ENCODE results near the gene RASL11A. TPM values are rescaled to one million over a fixed set of nuclear protein-coding genes. Genes with fewer than 3 reads are reported as not detected.

The RASL11A gene
- total and polyA plus RNA-seq, 10 donors = 6.7 to 37.9 (median 14.7) TPM

GRCh38 chr13:27309401-27309958 lies 38.9 kb downstream of the RASL11A start:
- no peaks in the 10 kb centered on the region for H3K36me3 ChIP-seq
- intact Hi-C loops (cut with DNase I; ENCODE audit: low total_unique reads) = no loop called here
- H3K27me3 ChIP-seq (replicated peaks in 1 of 7) = no peaks in the 10 kb centered on the region
- H3K27ac ChIP-seq = peak overlapping the region in 1 of 8 donors; percentile 16
- H3K9me3 ChIP-seq = no peaks in the 10 kb centered on the region
- WGBS, 5 donors = 71 to 80% (median 72%) methylated on average over 7 of the region's 7 CpGs
- H3K4me3 ChIP-seq = no peak overlapping the region
- TF ChIP-seq CTCF (IDR thresholded peaks at IDR 0.05 in 8 of 11, conservative IDR thresholded peaks at IDR 0.05 in 3 of 11) (no peak), POLR2AphosphoS5 (IDR thresholded peaks at IDR 0.05) (no peak), POLR2A (IDR thresholded peaks at IDR 0.05) (no peak)
- H3K4me1 ChIP-seq = peaks cover 0 to 13% (median 0%) of the 10 kb centered on the region in 6 donors
- no peak for DNase-seq

GRCh38 chr13:27309967-27310598 lies 39.5 kb downstream of the RASL11A start:
- Histone ChIP-seq H3K4me1 (peaks cover 0 to 13% (median 0%) of the 10 kb centered on the region in 6 donors), H3K4me3 (no peak overlapping the region), H3K27ac (peak overlapping the region in 1 of 8 donors; percentile 28), H3K27me3 (replicated peaks in 1 of 7) (peaks cover 0 to 1% (median 0%) of the 10 kb centered on the region in 7 donors), H3K9me3 (no peaks in the 10 kb centered on the region), H3K36me3 (no peaks in the 10 kb centered on the region)
- no peak for DNase-seq
- intact Hi-C loops (cut with DNase I; ENCODE audit: low total_unique reads) = no loop called here
- no peak for TF ChIP-seq POLR2AphosphoS5 (IDR thresholded peaks at IDR 0.05)
- TF ChIP-seq CTCF (IDR thresholded peaks at IDR 0.05 in 8 of 11, conservative IDR thresholded peaks at IDR 0.05 in 3 of 11) = no peak
- TF ChIP-seq POLR2A (IDR thresholded peaks at IDR 0.05) = no peak
- WGBS, 5 donors = 79 to 88% (median 81%) methylated on average over 9 of the region's 9 CpGs

GRCh38 chr13:27310946-27311345 lies 40.3 kb downstream of the RASL11A start:
- DNase-seq = no peak
- H3K27ac ChIP-seq = peak overlapping the region in 2 of 8 donors; percentile 28 to 35
- H3K36me3 ChIP-seq = no peaks in the 10 kb centered on the region
- intact Hi-C loops (cut with DNase I; ENCODE audit: low total_unique reads) = no loop called here
- TF ChIP-seq POLR2AphosphoS5 (IDR thresholded peaks at IDR 0.05) (no peak), POLR2A (IDR thresholded peaks at IDR 0.05) (no peak), CTCF (IDR thresholded peaks at IDR 0.05 in 8 of 11, conservative IDR thresholded peaks at IDR 0.05 in 3 of 11) (no peak)
- 33 to 57% (median 48%) methylated on average over 2 of the region's 2 CpGs for WGBS, 5 donors
- no peaks in the 10 kb centered on the region for H3K9me3 ChIP-seq
- H3K4me1 ChIP-seq = peaks cover 0 to 9% (median 0%) of the 10 kb centered on the region in 6 donors
- no peak overlapping the region for H3K4me3 ChIP-seq
- H3K27me3 ChIP-seq (replicated peaks in 1 of 7) = peaks cover 0 to 6% (median 0%) of the 10 kb centered on the region in 7 donors

DNA sequence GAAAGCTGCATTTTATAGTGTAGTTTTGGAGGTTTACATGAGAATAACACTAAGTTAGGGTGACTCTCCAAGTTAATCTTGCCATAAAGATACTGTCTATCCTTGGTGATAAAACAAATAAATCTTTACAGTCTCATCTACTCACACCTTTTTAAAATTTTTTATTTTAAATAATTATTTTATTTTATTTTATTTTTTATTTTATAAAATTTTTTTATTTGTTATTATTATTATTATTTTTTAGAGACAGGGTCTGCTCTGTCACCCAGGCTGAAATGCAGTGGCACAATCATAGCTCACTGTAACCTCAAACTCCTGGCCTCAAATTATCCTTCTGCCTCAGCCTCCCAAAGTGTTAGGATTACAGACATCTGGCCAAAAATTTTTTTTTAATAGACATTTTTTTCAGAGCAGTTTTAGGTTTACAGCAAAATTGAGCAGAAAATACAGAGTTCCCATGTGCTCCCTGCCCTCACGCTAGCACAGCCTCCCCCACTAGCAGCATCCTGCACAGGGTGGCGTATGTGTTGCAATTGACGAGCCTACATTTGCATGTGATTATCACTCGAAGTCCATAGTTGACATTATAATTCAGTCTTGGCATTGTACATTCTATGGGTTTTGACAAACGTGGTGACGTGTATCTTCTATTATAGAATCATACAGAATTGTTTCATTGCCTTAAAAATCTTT lies 41.0 kb downstream of the RASL11A start:
- WGBS, 5 donors = 65 to 84% (median 76%) methylated on average over 6 of the region's 6 CpGs
- Histone ChIP-seq H3K27ac (no peak overlapping the region), H3K4me3 (no peak overlapping the region), H3K4me1 (peaks cover 0 to 4% (median 0%) of the 10 kb centered on the region in 6 donors), H3K36me3 (no peaks in the 10 kb centered on the region), H3K9me3 (no peaks in the 10 kb centered on the region), H3K27me3 (replicated peaks in 1 of 7) (peaks cover 0 to 9% (median 0%) of the 10 kb centered on the region in 7 donors)
- intact Hi-C loops (cut with DNase I; ENCODE audit: low total_unique reads) = no loop called here
- TF ChIP-seq POLR2A (IDR thresholded peaks at IDR 0.05) (no peak), CTCF (IDR thresholded peaks at IDR 0.05 in 8 of 11, conservative IDR thresholded peaks at IDR 0.05 in 3 of 11) (no peak), POLR2AphosphoS5 (IDR thresholded peaks at IDR 0.05) (no peak)
- no peak for DNase-seq

All from spleen (tissue), 11 donors.